GM19099 (cell line): ENCODE results near the gene LINGO1.

Experiments
- POLR2A ChIP-seq: IDR thresholded peaks from 3 replicates; pipeline ENCODE4 v1.6.1; 2011; ENCODE audit warnings: low read depth; ENCODE audit not compliant: insufficient read length; ENCODE audit errors: extremely low read depth

The LINGO1 gene

GRCh38 chr15:77664428-77664827 lies 31.7 kb upstream of the LINGO1 start:
- no peak for TF ChIP-seq POLR2A

- no peak for TF ChIP-seq POLR2A
Measured at GRCh38 chr15:77663256-77663655, 30.5 kb upstream of the LINGO1 start.

GRCh38 chr15:77659350-77660321 lies 26.9 kb upstream of the LINGO1 start:
- no peak for TF ChIP-seq POLR2A

GRCh38 chr15:77658304-77658703 lies 25.6 kb upstream of the LINGO1 start:
- no peak for TF ChIP-seq POLR2A

- TF ChIP-seq POLR2A, result no peak
Measured at GRCh38 chr15:77657634-77658238, 25.0 kb upstream of the LINGO1 start.

- TF ChIP-seq POLR2A, result no peak
Measured at GRCh38 chr15:77656294-77656693, 23.6 kb upstream of the LINGO1 start.

GRCh38 chr15:77654975-77655374 lies 22.3 kb upstream of the LINGO1 start:
- TF ChIP-seq POLR2A, result no peak

GRCh38 chr15:77653832-77654480 lies 21.2 kb upstream of the LINGO1 start:
- no peak for TF ChIP-seq POLR2A

- TF ChIP-seq POLR2A, result no peak
Measured at GRCh38 chr15:77650265-77650664, 17.6 kb upstream of the LINGO1 start.

- no peak for TF ChIP-seq POLR2A
Measured at GRCh38 chr15:77649610-77650009, 16.9 kb upstream of the LINGO1 start.

GRCh38 chr15:77649017-77649416 lies 16.3 kb upstream of the LINGO1 start:
- TF ChIP-seq POLR2A, result no peak

GRCh38 chr15:77647961-77648360 lies 15.2 kb upstream of the LINGO1 start:
- no peak for TF ChIP-seq POLR2A

GRCh38 chr15:77646104-77646694 lies 13.5 kb upstream of the LINGO1 start:
- no peak for TF ChIP-seq POLR2A

- no peak for TF ChIP-seq POLR2A
Measured at GRCh38 chr15:77645602-77646001, 12.9 kb upstream of the LINGO1 start.

GRCh38 chr15:77644543-77645247 lies 12.0 kb upstream of the LINGO1 start:
- no peak for TF ChIP-seq POLR2A
